A549 treated with CORT108297 at 1 μM for 4 hours (cell line): ENCODE results near the gene SH3BP2. TPM values are rescaled to one million over a fixed set of nuclear protein-coding genes. Genes with fewer than 3 reads are reported as not detected.

Experiments used
- total RNA-seq: library from RNA; stranded (reverse); fragments of 200-300 nt; extraction: Qiagen RNA extraction; gene quantifications from 5 replicates; pipeline ENCODE4 v1.2.3, GENCODE V29; 2022

Gene SH3BP2, protein sequence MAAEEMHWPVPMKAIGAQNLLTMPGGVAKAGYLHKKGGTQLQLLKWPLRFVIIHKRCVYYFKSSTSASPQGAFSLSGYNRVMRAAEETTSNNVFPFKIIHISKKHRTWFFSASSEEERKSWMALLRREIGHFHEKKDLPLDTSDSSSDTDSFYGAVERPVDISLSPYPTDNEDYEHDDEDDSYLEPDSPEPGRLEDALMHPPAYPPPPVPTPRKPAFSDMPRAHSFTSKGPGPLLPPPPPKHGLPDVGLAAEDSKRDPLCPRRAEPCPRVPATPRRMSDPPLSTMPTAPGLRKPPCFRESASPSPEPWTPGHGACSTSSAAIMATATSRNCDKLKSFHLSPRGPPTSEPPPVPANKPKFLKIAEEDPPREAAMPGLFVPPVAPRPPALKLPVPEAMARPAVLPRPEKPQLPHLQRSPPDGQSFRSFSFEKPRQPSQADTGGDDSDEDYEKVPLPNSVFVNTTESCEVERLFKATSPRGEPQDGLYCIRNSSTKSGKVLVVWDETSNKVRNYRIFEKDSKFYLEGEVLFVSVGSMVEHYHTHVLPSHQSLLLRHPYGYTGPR
- total RNA-seq = 3.2 to 5.2 TPM (median 5.0 TPM) in 5 replicates

DNA sequence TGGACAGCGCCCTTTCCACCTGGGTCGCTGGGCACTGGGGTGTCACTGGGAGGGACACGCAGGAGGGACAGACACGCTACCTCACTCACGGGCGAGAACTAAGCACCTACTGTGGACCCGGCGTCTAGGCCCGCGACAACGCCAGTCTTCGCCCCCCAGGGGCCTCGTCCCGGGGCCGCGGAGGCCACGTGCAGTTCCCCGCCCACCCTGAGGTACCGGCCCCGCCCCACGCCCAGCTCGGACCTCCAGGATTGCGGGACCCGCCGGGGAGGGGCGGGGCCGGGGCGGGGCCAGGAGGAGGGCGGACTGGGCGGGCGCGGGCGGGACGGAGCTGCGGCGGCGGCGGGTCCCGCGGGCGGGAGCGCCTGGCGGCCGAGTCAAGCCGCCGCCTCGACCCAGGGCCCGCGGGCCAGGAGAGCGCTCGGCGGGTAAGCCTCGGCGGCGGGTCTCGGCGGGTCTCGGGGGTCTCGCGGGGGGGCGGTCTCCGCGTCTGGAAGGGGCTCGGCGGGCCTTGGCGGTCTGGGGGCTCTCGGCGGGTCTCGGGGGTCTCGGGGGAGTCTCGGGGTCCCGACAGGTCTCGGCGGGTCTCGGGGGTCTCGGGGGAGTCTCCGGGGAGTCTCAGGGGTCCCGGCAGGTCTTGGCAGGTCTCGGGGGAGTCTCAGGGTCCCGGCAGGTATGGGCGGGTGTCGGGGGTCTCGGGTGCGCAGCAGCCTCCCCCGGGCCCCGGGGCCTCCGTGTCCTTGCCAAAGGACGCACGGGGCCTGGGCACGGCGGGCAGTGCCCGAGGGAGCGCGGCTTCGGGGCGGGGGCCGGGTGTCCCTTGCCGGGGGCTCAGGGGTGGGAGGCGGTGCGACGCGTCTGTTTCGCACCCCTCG, at the start of gene SH3BP2:
Gene SH3BP2 (plus strand): TSS at position 375 of the 875 bp plus-strand sequence. CDS start 27,533 bp downstream, outside the sequence.

DNA sequence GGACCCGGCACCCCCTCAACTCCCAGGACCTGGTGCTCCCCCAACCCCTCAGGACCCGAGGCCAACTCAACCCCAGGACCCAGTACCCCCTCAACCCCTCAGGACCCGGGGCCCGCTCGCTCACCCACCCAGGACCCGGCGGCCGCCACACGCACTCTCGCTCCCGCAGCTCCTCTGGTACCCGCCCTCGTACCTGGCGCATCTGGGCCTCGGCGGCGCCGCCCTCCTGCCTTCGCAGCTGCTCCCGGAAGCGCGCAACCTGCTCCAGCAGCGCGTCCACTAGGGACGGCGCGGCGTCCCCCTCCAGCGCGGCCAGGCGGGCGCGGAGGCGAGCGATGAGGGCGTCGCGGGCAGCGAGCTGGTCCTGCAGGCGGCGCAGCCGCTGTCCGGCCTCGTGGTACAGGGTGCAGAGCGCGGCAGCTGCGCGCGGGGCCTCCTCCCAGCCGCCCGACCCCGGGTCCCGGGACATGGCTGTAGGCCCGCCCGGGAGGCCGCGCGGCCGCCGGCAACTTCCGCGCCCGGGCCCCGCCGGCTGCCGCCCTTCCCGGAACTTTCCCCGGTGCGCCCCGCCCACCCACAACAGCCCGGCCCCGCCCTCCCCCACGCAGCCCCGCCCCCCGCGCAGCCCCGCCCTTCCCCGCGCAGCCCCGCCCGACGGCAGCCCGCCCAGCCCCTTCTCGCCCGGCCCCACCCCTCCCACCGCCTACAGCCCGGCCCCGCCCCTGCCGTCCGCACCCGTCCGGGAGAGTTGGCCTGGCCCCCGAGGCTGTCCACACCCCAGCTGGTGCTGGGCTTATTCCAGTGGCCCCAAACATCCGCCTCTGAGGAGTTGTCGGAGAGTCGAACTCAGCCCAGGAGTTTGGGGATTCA, 36.8 kb upstream of the SH3BP2 start, which contains the start of gene TNIP2:
Gene TNIP2 (minus strand): TSS at position 516 of the 870 bp plus-strand sequence. CDS start 47 bp downstream, at position 469.

DNA sequence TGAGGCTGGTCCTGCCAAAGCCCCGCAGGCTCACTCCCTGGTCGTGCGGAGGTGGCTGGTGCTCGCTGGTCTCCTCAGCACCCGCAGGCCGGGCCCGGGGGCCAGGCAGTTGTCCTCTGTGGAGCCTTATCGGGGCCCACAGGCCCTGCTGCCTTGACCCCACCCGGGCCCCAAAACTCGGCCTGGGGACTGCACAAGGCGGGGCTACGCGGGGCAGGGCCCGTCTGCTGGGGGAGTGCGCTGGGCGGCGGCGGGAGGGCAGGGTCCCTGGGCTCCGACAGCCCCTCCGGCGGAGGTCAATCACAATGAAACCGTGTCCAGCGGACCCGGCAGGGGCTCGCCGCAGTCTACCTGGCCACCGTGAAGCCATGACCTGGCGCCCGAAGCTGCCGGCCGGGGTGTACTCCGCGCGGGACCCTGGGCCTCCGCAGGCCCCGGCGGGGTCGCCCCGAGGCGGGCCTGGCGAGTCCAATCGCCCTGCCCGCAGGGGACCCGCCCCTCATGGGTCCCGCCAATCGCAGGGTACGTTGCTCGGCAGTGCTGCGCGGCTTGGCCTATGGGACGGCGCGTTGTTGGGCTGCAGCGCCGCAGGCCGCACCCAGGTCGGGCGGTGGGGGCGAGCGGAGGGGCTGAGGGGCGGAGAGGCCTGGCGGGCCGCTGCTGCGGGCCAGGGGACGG, 50.5 kb downstream of the SH3BP2 start, which contains the start of gene ADD1:
Gene ADD1 (plus strand): TSS at position 582 of the 678 bp plus-strand sequence. CDS start 32,072 bp downstream, outside the sequence.

Other genes starting within 250 kb of the SH3BP2 start
- 32.1 to 45.2 TPM (median 42.1 TPM) in 5 replicates for gene TNIP2, start 36.7 kb upstream of the SH3BP2 start, total RNA-seq
- 68.0 to 88.4 TPM (median 82.4 TPM) in 5 replicates for gene ADD1, start 50.8 kb downstream of the SH3BP2 start, total RNA-seq
- 26.3 to 28.2 TPM (median 27.9 TPM) in 5 replicates for gene NOP14, start 170.3 kb downstream of the SH3BP2 start, total RNA-seq
- 1.3 to 1.6 TPM (median 1.4 TPM) in 5 replicates for gene GRK4, start 170.5 kb downstream of the SH3BP2 start, total RNA-seq